Inflammatory macrophage treated with lipopolysaccharide for 1 hour (primary cell): Measurements from ENCODE around the gene CMC1.

Source experiments
- DNase-seq, 2 donors: peaks; one replicate each; pipeline ENCODE4 v3.0.0-alpha.2; 2020 to 2022

The CMC1 gene

GRCh38 chr3:28308196-28308595, 66.8 kb downstream of the CMC1 start:
- DNase-seq = peak; percentile 76 to 90

GRCh38 chr3:28315711-28316110, 74.3 kb downstream of the CMC1 start:
- DNase-seq = no peak

GRCh38 chr3:28316226-28316625, 74.8 kb downstream of the CMC1 start:
- no peak for DNase-seq

GRCh38 chr3:28317438-28318022, 76.1 kb downstream of the CMC1 start:
- DNase-seq = peak; percentile 21 to 44

- DNase-seq = no peak
Observed at GRCh38 chr3:28320981-28321380, 79.6 kb downstream of the CMC1 start.

- DNase-seq = no peak
Observed at GRCh38 chr3:28322464-28322863, 81.0 kb downstream of the CMC1 start.

- no peak for DNase-seq
Observed at GRCh38 chr3:28326458-28326926, 85.1 kb downstream of the CMC1 start.

- peak; percentile 19 to 84 for DNase-seq
Observed at GRCh38 chr3:28328188-28329151, 87.1 kb downstream of the CMC1 start.

- DNase-seq = no peak
Observed at GRCh38 chr3:28334552-28334951, 93.1 kb downstream of the CMC1 start.

- no peak for DNase-seq
Observed at GRCh38 chr3:28335246-28335645, 93.8 kb downstream of the CMC1 start.

- no peak for DNase-seq
Observed at GRCh38 chr3:28337230-28337629, 95.8 kb downstream of the CMC1 start.

GRCh38 chr3:28343144-28343543, 101.7 kb downstream of the CMC1 start:
- no peak for DNase-seq

GRCh38 chr3:28345690-28346089, 104.3 kb downstream of the CMC1 start:
- DNase-seq = no peak

- DNase-seq = peak; percentile 94 to 97
Observed at GRCh38 chr3:28347374-28348264, 106.2 kb downstream of the CMC1 start.

GRCh38 chr3:28348265-28348628, 106.8 kb downstream of the CMC1 start:
- peak; percentile 96 to 98 for DNase-seq

GRCh38 chr3:28348629-28349468, 107.4 kb downstream of the CMC1 start, which contains the start of the genes AZI2 and ZCWPW2:
Gene AZI2, minus strand, starts transcription at chr3:28348824. Its CDS starts 8,207 bp downstream, at chr3:28340617.
Gene ZCWPW2, plus strand, starts transcription at chr3:28348721. Its CDS starts 64,348 bp downstream, at chr3:28413069.
- peak; percentile 93 to 96 for DNase-seq

- peak; percentile 10 to 36 for DNase-seq
Observed at GRCh38 chr3:28349469-28350000, 108.1 kb downstream of the CMC1 start.
